A673 (cell line): ENCODE results near the gene PLAAT4. TPM values are rescaled to one million over a fixed set of nuclear protein-coding genes. Genes with fewer than 3 reads are reported as not detected.

Experiments
- BruUV-seq: library from RNA; stranded (reverse); fragments of 400-500 nt; replicated peaks from 2 replicates; lab custom pipeline; 2021; lab: Mats Ljungman, UMichigan
- CTCF ChIA-PET: fragments of 300-600 bp; sonication (Branson Sonifier 250); formaldehyde crosslinking; loops from one replicate; lab custom pipeline; 2022; ENCODE audit warnings: antibody characterized with exemption; lab: Charles Lee
- POLR2A ChIA-PET: fragments of 300-600 bp; sonication (Branson Sonifier 250); formaldehyde crosslinking; loops from one replicate; lab custom pipeline; 2022; ENCODE audit warnings: antibody characterized with exemption; ENCODE audit not compliant: low non-redundant PET; lab: Charles Lee
- DNase-seq: peaks from one replicate; pipeline ENCODE4 v3.0.0-alpha.2; 2015; ENCODE audit warnings: low spot score
- H3K27ac ChIP-seq: fragments of 200-600 bp; sonication (generic); 2 replicates; pipeline ENCODE4 v1.5.1; 2016; ENCODE audit warnings: mixed run types, low read depth, mild to moderate bottlenecking, mixed read lengths, antibody characterized with exemption, low read length; ENCODE audit not compliant: poor library complexity, severe bottlenecking
- H3K27me3 ChIP-seq: fragments of 200-600 bp; sonication (generic); replicated peaks from 2 replicates; pipeline ENCODE4 v1.6.1; 2017; ENCODE audit warnings: mixed run types, low read depth, mild to moderate bottlenecking, mixed read lengths, antibody characterized with exemption, low read length; ENCODE audit not compliant: insufficient read depth, poor library complexity
- H3K36me3 ChIP-seq: fragments of 200-600 bp; sonication (generic); 2 replicates; pipeline ENCODE4 v1.6.1; 2016; ENCODE audit warnings: mixed run types, mild to moderate bottlenecking, mixed read lengths, antibody characterized with exemption, low read length; ENCODE audit not compliant: insufficient read depth, poor library complexity, severe bottlenecking
- H3K4me1 ChIP-seq: fragments of 200-600 bp; sonication (generic); 2 replicates; pipeline ENCODE4 v1.6.1; 2017; ENCODE audit warnings: mixed run types, mild to moderate bottlenecking, mixed read lengths, antibody characterized with exemption, low read length; ENCODE audit not compliant: insufficient read depth, poor library complexity, severe bottlenecking
- H3K4me3 ChIP-seq: fragments of 200-600 bp; sonication (generic); 2 replicates; pipeline ENCODE4 v1.5.1; 2016; ENCODE audit warnings: low read depth, mixed run types, mild to moderate bottlenecking, mixed read lengths, low read length; ENCODE audit not compliant: poor library complexity, severe bottlenecking
- H3K9me3 ChIP-seq: fragments of 200-600 bp; sonication (generic); 2 replicates; pipeline ENCODE4 v1.6.1; 2016; ENCODE audit warnings: mixed run types, low read depth, mild to moderate bottlenecking, mixed read lengths, antibody characterized with exemption, low read length; ENCODE audit not compliant: poor library complexity, severe bottlenecking
- EZH2 ChIP-seq: fragments of 200-600 bp; sonication (generic); IDR thresholded peaks from 2 replicates; pipeline ENCODE4 v1.6.1; 2017; ENCODE audit warnings: borderline replicate concordance, low read depth, mild to moderate bottlenecking, mixed read lengths, antibody characterized with exemption, low read length; ENCODE audit not compliant: poor library complexity, severe bottlenecking
- intact Hi-C: fragments of 100-400 bp; cut with micrococcal nuclease; formaldehyde crosslinking; loops from one replicate; pipeline ENCODE4 v1.10.0; 2022; ENCODE audit not compliant: unreplicated experiment
- total RNA-seq: library from RNA; stranded (reverse); gene quantifications from 2 replicates; pipeline ENCODE4 v1.2.3, GENCODE V29; 2021
- TF ChIP-seq, protein P1 (sequence below): fragments of 300-800, 200-600 bp; sonication (generic); conservative IDR thresholded peaks from 2 replicates; pipeline ENCODE4 v1.5.1; 2017; ENCODE audit warnings: low read depth, mild to moderate bottlenecking, antibody characterized with exemption, low read length, moderate library complexity, mixed read lengths

Gene PLAAT4
- total RNA-seq, 1 experiment from 2014 or later, result 0.97 TPM

DNA sequence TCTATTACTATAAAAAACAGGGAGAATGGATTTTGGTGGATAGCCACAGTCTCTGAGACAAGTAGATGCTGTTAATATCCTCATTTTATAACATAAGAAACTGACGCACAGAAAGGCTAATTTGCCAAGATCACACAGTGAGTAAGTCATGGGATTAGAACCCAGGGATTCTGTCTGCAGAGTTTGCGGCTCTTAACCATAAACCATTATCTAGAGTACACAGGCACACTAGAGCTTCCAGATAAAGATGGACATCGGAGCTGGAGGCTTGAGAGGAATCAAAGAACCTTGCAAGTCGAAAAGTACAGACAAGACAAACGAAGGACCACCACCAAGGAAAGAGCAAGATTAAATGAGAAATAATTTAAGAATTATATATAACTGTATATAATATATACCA, 19.5 kb upstream of the PLAAT4 start:
- BruUV-seq, result no TSS peak
- POLR2A ChIA-PET, result no interaction called here

DNA sequence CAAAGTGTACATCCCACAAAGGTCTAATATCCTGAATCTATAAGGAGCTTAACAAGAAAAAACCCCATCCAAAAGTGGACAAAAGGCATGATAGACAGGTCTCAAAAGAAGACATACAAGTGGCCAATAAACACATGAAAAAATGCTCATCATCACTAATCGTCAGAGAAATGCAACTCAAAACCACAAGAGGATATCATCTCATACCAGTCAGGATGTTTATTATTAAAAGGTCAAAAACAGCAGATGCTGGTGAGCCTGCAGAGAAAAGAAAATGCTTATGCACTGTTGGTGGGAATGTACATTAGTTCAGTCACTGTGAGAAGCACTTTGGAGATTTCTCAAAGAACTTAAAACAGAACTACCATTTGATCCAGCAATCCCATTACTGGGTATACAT, 18.1 kb upstream of the PLAAT4 start:
- no TSS peak for BruUV-seq
- no peak overlapping the region for H3K27ac ChIP-seq
- TF ChIP-seq EZH2, result no peak
- TF ChIP-seq, protein P1, sequence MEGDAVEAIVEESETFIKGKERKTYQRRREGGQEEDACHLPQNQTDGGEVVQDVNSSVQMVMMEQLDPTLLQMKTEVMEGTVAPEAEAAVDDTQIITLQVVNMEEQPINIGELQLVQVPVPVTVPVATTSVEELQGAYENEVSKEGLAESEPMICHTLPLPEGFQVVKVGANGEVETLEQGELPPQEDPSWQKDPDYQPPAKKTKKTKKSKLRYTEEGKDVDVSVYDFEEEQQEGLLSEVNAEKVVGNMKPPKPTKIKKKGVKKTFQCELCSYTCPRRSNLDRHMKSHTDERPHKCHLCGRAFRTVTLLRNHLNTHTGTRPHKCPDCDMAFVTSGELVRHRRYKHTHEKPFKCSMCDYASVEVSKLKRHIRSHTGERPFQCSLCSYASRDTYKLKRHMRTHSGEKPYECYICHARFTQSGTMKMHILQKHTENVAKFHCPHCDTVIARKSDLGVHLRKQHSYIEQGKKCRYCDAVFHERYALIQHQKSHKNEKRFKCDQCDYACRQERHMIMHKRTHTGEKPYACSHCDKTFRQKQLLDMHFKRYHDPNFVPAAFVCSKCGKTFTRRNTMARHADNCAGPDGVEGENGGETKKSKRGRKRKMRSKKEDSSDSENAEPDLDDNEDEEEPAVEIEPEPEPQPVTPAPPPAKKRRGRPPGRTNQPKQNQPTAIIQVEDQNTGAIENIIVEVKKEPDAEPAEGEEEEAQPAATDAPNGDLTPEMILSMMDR, result no peak
- POLR2A ChIA-PET, result no interaction called here
- H3K4me1 ChIP-seq, result no peaks in the 10 kb centered on the region
- H3K27me3 ChIP-seq, result no peaks in the 10 kb centered on the region
- CTCF ChIA-PET, result interaction anchor here (0.6 to 0.7 kb wide), 2 partner anchors 502 to 618 kb away, joined by 3 to 6 read pairs; no protein-coding TSS in a partner anchor
- DNase-seq, result no peak
- no peaks in the 10 kb centered on the region for H3K36me3 ChIP-seq
- no peak overlapping the region for H3K4me3 ChIP-seq
- intact Hi-C loops, result no loop called here
- H3K9me3 ChIP-seq, result no peaks in the 10 kb centered on the region

More for the DNA sequence above, 19.5 kb upstream of the PLAAT4 start:
- Histone ChIP-seq H3K4me1 (no peaks in the 10 kb centered on the region), H3K4me3 (no peak overlapping the region), H3K9me3 (no peaks in the 10 kb centered on the region), H3K27ac (no peak overlapping the region), H3K27me3 (no peaks in the 10 kb centered on the region), H3K36me3 (no peaks in the 10 kb centered on the region)
- CTCF ChIA-PET, result no interaction called here
- no peak for DNase-seq
- intact Hi-C loops, result no loop called here
- TF ChIP-seq, protein P1, result no peak
- no peak for TF ChIP-seq EZH2

DNA sequence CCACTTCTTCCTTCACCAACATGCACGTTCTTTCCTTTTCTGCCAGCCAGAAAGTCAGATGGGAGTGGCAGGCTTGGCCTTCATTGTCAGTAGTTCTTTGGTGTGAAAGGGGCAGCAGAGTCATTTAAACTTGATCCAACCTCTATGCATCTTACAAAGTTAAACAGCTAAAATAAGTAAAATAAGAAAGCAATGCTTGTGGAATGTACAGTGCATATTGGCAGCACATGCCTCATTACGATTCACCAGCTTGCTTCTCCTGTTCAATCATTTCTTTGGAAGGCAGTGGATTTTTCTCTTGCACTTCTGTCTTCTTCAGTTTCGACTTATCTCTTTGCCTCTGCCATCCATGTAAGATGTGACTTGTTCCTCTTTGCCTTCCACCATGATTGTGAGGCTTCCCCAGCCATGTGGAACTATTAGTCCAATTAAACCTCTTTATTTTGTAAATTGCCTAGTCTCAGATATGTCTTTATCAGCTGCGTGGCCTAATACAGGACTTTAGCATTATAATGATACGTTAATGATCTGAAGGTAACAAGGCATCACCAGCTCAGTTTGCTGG, 15.9 kb upstream of the PLAAT4 start:
- TF ChIP-seq, protein P1, result no peak
- no peak for TF ChIP-seq EZH2
- Histone ChIP-seq H3K27ac (no peak overlapping the region), H3K9me3 (no peaks in the 10 kb centered on the region), H3K36me3 (no peaks in the 10 kb centered on the region), H3K4me3 (no peak overlapping the region), H3K27me3 (no peaks in the 10 kb centered on the region), H3K4me1 (no peaks in the 10 kb centered on the region)
- CTCF ChIA-PET, result no interaction called here
- POLR2A ChIA-PET, result no interaction called here
- intact Hi-C loops, result no loop called here
- BruUV-seq, result no TSS peak
- no peak for DNase-seq
